Muscle of back (tissue), 11 donors: ENCODE results near the gene LRG1. TPM values are rescaled to one million over a fixed set of nuclear protein-coding genes. Genes with fewer than 3 reads are reported as not detected.
"Not testable (repeated sequence)": the region's sequence is repeated elsewhere in the genome, so short reads cannot be mapped to it uniquely, and the experiment has no call there.

Experiments used
- DNase-seq, 3 donors: peaks; one replicate each; pipeline versions ENCODE4 v3.0.0 to v3.0.0-alpha.2; 2013
- polyA plus RNA-seq, 10 donors: library from polyadenylated mRNA; unstranded; fragments of 120-200 nt; gene quantifications; one replicate each; pipeline ENCODE4 v1.2.1, GENCODE V29; 2013; ENCODE audit not compliant: insufficient read length in 10 of 10

LRG1 gene
- polyA plus RNA-seq, 10 donors: 0.35 to 0.98 (median 0.61) TPM

GRCh38 chr19:4553092-4553695 lies 13.4 kb upstream of the LRG1 start:
- no peak for DNase-seq

- no peak for DNase-seq
These were observed 12.6 kb upstream of the LRG1 start for GRCh38 chr19:4552525-4552819.

GRCh38 chr19:4550479-4551050 lies 10.7 kb upstream of the LRG1 start:
- no peak for DNase-seq

GRCh38 chr19:4550018-4550417 lies 10.2 kb upstream of the LRG1 start:
- no peak for DNase-seq

- DNase-seq: no peak
These were observed 8.4 kb upstream of the LRG1 start for GRCh38 chr19:4548238-4548584.

- no peak for DNase-seq
These were observed 7.7 kb upstream of the LRG1 start for GRCh38 chr19:4547303-4548237.

- DNase-seq: no peak
These were observed 4.2 kb upstream of the LRG1 start for GRCh38 chr19:4543842-4544647.

GRCh38 chr19:4542896-4543841 lies 3.3 kb upstream of the LRG1 start:
- DNase-seq: no peak

- DNase-seq: not testable (repeated sequence)
These were observed 1.9 kb upstream of the LRG1 start for GRCh38 chr19:4541806-4542145.

GRCh38 chr19:4541114-4541805 lies 1.4 kb upstream of the LRG1 start:
- no peak for DNase-seq

GRCh38 chr19:4539169-4539692 lies 605 bp downstream of the LRG1 start:
- DNase-seq: no peak

- DNase-seq: no peak
These were observed 1.3 kb downstream of the LRG1 start for GRCh38 chr19:4538601-4538954.

- DNase-seq: no peak
These were observed 1.8 kb downstream of the LRG1 start for GRCh38 chr19:4537953-4538600.

GRCh38 chr19:4536798-4537197 lies 3.0 kb downstream of the LRG1 start:
- DNase-seq: no peak

- peak; percentile 24 to 73 (median 57) for DNase-seq
These were observed 4.8 kb downstream of the LRG1 start, which contains the start of gene PLIN5 for GRCh38 chr19:4534836-4535658. PLIN5 (minus strand) TSS chr19:4535224; CDS start chr19:4534074, 1,150 bp downstream.

- DNase-seq: no peak
These were observed 5.9 kb downstream of the LRG1 start for GRCh38 chr19:4533835-4534424.

- no peak for DNase-seq
These were observed 6.5 kb downstream of the LRG1 start for GRCh38 chr19:4533334-4533733.

GRCh38 chr19:4531562-4532165 lies 8.2 kb downstream of the LRG1 start:
- DNase-seq: no peak
